Measurements from ENCODE around the gene BTF3.

BTF3 gene

DNA sequence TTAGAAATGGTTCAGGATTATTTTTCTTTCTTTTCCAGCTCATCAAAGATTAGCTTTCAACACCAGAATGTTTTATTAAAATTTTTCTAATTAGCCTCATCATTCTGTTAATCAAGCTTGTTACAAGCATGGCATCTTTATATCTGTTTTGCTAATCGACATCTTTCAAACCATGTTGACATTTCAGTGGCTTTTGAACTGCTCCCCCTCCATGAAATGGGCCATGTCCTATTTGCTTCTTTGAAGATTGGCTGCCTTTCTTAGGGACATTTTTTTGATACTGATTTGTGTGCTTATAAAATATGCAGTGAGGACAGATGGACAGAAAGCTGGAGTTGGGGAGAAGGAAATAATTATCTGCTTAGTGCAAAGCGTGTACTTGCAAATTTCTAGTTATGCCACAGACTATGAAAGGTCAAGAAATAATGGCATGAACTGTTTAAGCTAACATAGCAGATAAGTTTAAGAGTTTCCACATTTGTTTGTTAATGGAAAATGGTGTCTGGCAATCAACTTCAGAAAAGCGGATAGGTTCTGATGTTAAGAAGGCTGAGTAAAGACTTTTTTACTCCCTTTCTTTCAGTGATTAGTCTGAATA lies 27.5 kb downstream of the BTF3 start:
- no peak for DNase-seq

DNA sequence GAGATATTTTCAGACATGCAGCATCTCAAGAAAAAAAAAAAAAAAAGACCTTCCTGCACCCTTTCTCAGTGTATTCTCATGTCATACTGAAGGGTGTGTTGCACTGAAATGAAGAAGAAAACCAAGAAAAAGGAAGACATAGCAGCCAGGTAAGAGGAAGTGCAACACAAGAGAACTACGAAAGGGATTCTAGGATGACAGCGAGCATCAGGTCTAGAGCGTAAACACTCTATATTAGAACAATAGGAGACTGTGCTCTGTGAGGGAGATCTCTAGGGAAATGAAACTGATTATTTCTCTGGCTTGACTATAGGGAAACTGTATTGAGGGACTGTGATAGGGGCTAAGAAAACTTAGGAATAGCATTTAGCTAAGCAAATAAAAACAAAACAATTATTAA lies 30.0 kb downstream of the BTF3 start:
- DNase-seq, result no peak

DNA sequence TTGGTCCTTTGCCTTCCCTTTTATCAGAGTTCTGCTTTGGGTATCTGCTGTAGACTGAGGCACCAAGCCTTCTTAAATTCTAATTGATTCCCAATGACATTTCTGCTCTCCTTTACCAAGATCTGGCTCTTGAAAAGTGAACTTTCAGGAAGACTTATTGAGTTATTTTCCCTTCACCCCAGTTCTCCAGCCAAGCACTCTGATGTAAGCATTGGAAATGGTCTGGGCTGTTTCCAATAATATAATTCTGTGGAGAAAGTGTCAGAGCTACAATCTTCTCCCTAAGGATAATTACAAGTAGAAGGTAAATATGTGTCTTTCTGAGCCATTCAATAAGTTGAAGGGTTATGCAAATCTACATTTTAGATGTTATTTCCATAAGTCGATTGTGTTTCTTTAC lies 30.8 kb downstream of the BTF3 start:
- DNase-seq, result no peak

DNA sequence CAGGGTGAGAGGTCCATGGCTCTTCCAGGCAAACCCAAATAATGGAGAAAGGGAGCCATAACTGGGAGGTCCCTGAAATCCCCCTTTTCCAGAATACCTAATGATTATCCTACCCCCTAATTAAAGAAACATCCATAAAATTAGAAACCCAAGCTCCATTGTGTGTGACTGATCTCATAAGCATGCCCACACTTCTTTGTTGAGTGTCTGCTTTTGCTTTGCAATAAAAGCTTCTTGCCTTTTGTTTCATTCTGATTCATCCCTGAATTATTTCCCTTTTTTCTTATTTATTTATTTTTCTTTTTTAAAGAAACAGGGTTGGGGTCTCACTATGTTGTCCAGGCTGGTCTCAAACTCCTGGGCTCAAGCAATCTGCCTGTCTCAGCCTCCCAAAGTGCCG lies 33.1 kb downstream of the BTF3 start:
- DNase-seq, result no peak

DNA sequence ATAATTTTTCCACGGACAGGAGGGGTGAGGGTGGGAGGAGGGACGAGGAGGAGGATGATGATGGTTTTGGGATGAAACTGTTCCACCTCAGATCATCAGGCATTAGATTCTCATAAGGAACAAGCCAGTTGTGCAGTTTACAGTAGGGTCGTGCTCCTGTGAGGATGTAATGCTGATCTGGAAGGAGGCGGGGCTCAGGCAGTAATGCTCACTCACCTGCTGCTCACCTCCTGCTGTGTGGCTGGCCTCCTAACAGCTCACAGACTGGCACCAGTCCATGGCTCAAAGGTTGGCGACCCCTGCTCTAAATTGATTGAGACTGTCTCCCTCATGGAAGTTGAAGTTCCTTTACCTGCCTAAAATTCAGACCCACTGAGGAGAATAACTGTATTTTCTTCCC lies 34.0 kb downstream of the BTF3 start:
- DNase-seq, result no peak

- no peak for DNase-seq
These were observed 35.9 kb downstream of the BTF3 start for GRCh38 chr5:73534011-73534644.

- no peak for DNase-seq
These were observed 36.7 kb downstream of the BTF3 start for GRCh38 chr5:73534971-73535370.

- DNase-seq, result no peak
These were observed 41.5 kb downstream of the BTF3 start for GRCh38 chr5:73539730-73540129.

- no peak for DNase-seq
These were observed 42.0 kb downstream of the BTF3 start for GRCh38 chr5:73540192-73540591.

DNA sequence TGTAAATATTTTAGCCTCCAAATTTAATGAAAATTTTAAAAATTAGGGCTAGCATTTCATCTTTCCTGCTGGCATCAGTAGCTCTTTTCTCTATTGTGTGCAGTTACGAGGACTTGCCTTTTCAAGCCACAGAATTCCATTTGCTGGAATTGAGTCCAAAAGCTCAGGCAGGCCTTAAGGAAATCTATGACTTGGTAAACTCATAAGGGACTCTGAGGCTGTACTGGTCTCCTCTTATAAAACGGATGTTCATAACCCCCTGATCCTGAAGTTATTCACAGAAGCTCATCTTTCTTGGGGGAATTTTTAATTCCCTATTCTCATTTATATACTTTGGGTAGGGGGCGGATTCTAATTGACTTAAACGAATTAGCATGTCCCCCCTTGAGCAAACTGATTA lies 43.8 kb downstream of the BTF3 start:
- no peak for DNase-seq

GRCh38 chr5:73544429-73545402 lies 46.5 kb downstream of the BTF3 start:
- DNase-seq, result peak; percentile 25

DNA sequence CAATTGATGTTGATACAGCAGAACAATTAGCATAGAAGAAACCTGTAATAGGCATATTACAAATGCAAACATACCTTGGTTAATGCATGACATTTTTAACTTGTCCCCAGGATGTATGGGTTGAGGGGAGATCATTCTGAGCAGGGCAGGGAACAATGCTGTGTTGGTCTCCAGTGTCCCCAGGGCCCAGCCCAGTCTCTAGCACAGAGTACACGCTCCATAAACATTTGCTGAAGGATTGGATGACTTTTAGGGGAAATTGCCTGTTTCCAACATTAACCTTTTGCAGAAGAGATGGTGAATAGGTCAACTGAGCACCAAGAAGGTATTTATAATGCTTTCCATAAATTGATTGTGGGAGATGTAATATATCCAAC lies 47.1 kb downstream of the BTF3 start:
- no peak for DNase-seq

GRCh38 chr5:73550016-73550415 lies 51.8 kb downstream of the BTF3 start:
- no peak for DNase-seq

- no peak for DNase-seq
These were observed 54.4 kb downstream of the BTF3 start for GRCh38 chr5:73552642-73553041.
